WI38 (cell line): ENCODE measurements around the gene SLC35B2.

Experiments
- H3K4me3 ChIP-seq: 2 replicates; pipeline ENCODE4 v1.5.1; 2011; ENCODE audit warnings: low read depth, mild to moderate bottlenecking, control low read depth, low read length
- CTCF ChIP-seq: IDR thresholded peaks from 2 replicates; pipeline ENCODE4 v1.5.1; 2012; ENCODE audit warnings: low read depth, mild to moderate bottlenecking, control low read depth, low read length

The SLC35B2 gene

GRCh38 chr6:44226368-44227147 lies 30.8 kb downstream of the SLC35B2 start:
- no peak overlapping the region for H3K4me3 ChIP-seq

GRCh38 chr6:44225579-44226325 lies 31.6 kb downstream of the SLC35B2 start:
- H3K4me3 ChIP-seq = no peak overlapping the region
- no peak for TF ChIP-seq CTCF

More at GRCh38 chr6:44226368-44227147, 30.8 kb downstream of the SLC35B2 start:
- no peak for TF ChIP-seq CTCF

- TF ChIP-seq CTCF = no peak
- no peak overlapping the region for H3K4me3 ChIP-seq
Measured at GRCh38 chr6:44224965-44225305, 32.4 kb downstream of the SLC35B2 start.

- TF ChIP-seq CTCF = no peak
- peak overlapping the region; percentile 62 for H3K4me3 ChIP-seq
Measured at GRCh38 chr6:44224029-44224964, 33.0 kb downstream of the SLC35B2 start.

GRCh38 chr6:44223319-44224028 lies 33.9 kb downstream of the SLC35B2 start, which contains the start of gene SLC29A1:
Gene SLC29A1, plus strand, starts transcription at chr6:44223595. Its CDS starts 3,719 bp downstream, at chr6:44227314.
- TF ChIP-seq CTCF = 0 out of 2 replicates have a peak, but pooled peaks have one; percentile 5
- peak within 1 kb of the TSS; percentile 62 for H3K4me3 ChIP-seq

- peak overlapping the region; percentile 62 for H3K4me3 ChIP-seq
- no peak for TF ChIP-seq CTCF
Measured at GRCh38 chr6:44222486-44223318, 34.6 kb downstream of the SLC35B2 start.
